Activated CD8-positive, alpha-beta memory T cell treated with anti-CD3 and anti-CD28 coated beads, Interleukin-2, amount 50 U/mL, for 48 hours (primary cell): ENCODE measurements around the gene NKX6-2.
"Not testable (repeated sequence)": the region's sequence is repeated elsewhere in the genome, so short reads cannot be mapped to it uniquely, and the experiment has no call there.

Source experiments
- DNase-seq: peaks from one replicate; pipeline ENCODE4 v3.0.0-alpha.2; 2020

The NKX6-2 gene

GRCh38 chr10:132812520-132812919 lies 26.6 kb upstream of the NKX6-2 start:
- DNase-seq = no peak

- DNase-seq = no peak
Observed at GRCh38 chr10:132811891-132812481, 26.0 kb upstream of the NKX6-2 start.

GRCh38 chr10:132810807-132811700 lies 25.1 kb upstream of the NKX6-2 start:
- DNase-seq = no peak

GRCh38 chr10:132810141-132810806 lies 24.3 kb upstream of the NKX6-2 start:
- DNase-seq = no peak

- DNase-seq = no peak
Observed at GRCh38 chr10:132809232-132810140, 23.5 kb upstream of the NKX6-2 start.

GRCh38 chr10:132808383-132809231 lies 22.7 kb upstream of the NKX6-2 start:
- DNase-seq = no peak

GRCh38 chr10:132807621-132808049 lies 21.7 kb upstream of the NKX6-2 start:
- no peak for DNase-seq

- DNase-seq = no peak
Observed at GRCh38 chr10:132806561-132807003, 20.6 kb upstream of the NKX6-2 start.

GRCh38 chr10:132806110-132806509 lies 20.2 kb upstream of the NKX6-2 start:
- DNase-seq = no peak

GRCh38 chr10:132805599-132805998 lies 19.7 kb upstream of the NKX6-2 start:
- no peak for DNase-seq

GRCh38 chr10:132804785-132805426 lies 19.0 kb upstream of the NKX6-2 start:
- DNase-seq = no peak

GRCh38 chr10:132804287-132804686 lies 18.3 kb upstream of the NKX6-2 start:
- DNase-seq = no peak

- DNase-seq = no peak
Observed at GRCh38 chr10:132803416-132804210, 17.7 kb upstream of the NKX6-2 start.

- no peak for DNase-seq
Observed at GRCh38 chr10:132802694-132803320, 16.9 kb upstream of the NKX6-2 start.

- no peak for DNase-seq
Observed at GRCh38 chr10:132802048-132802447, 16.1 kb upstream of the NKX6-2 start.

GRCh38 chr10:132799865-132800264 lies 13.9 kb upstream of the NKX6-2 start:
- DNase-seq = no peak

GRCh38 chr10:132798876-132799275 lies 12.9 kb upstream of the NKX6-2 start:
- DNase-seq = no peak

- no peak for DNase-seq
Observed at GRCh38 chr10:132798403-132798802, 12.5 kb upstream of the NKX6-2 start.

GRCh38 chr10:132797986-132798385 lies 12.0 kb upstream of the NKX6-2 start:
- DNase-seq = not testable (repeated sequence)

- DNase-seq = no peak
Observed at GRCh38 chr10:132796846-132797245, 10.9 kb upstream of the NKX6-2 start.
